Panc1 (cell line): ENCODE results near the gene PPIB. TPM values are rescaled to one million over a fixed set of nuclear protein-coding genes. Genes with fewer than 3 reads are reported as not detected.

ENCODE experiments used
- ATAC-seq: fragments of 200-7000 bp; cut with Tn5 transposase; 2 replicates; pipeline ENCODE4 v1.9.1; 2020; ENCODE audit warnings: mild to moderate bottlenecking, moderate library complexity
- BruUV-seq: library from RNA; stranded (reverse); fragments of 400-500 nt; replicated peaks from 2 replicates; lab custom pipeline; 2021; lab: Mats Ljungman, UMichigan
- CTCF ChIA-PET: fragments of 300-600 bp; sonication (Branson Sonifier 250); formaldehyde crosslinking; loops from one replicate; lab custom pipeline; 2022; ENCODE audit warnings: antibody characterized with exemption; lab: Charles Lee
- POLR2A ChIA-PET: fragments of 300-600 bp; sonication (Branson Sonifier 250); formaldehyde crosslinking; loops from one replicate; lab custom pipeline; 2022; ENCODE audit warnings: antibody characterized with exemption; lab: Charles Lee
- DNase-seq: peaks from one replicate; pipeline ENCODE4 v3.0.0-alpha.2; 2010; ENCODE audit warnings: low read depth, low spot score
- H3K27ac ChIP-seq: 2 replicates; pipeline ENCODE4 v1.5.1; 2011; ENCODE audit warnings: mild to moderate bottlenecking, low read length, inconsistent platforms
- H3K27me3 ChIP-seq: fragments of 200-500 bp; sonication (Bioruptor generic); 2 replicates; pipeline ENCODE4 v1.6.0; 2014; ENCODE audit warnings: low read length, inconsistent platforms; ENCODE audit not compliant: control insufficient read depth, insufficient read depth
- H3K36me3 ChIP-seq: fragments of 200-500 bp; sonication (Bioruptor generic); 2 replicates; pipeline ENCODE4 v1.5.1; 2014; ENCODE audit warnings: inconsistent platforms, mild to moderate bottlenecking, low read length, moderate library complexity; ENCODE audit not compliant: control insufficient read depth, insufficient read depth
- H3K4me1 ChIP-seq: 2 replicates; pipeline ENCODE4 v1.5.1; 2011; ENCODE audit warnings: inconsistent platforms, mild to moderate bottlenecking, low read length, moderate library complexity; ENCODE audit not compliant: control insufficient read depth, insufficient read depth
- H3K4me3 ChIP-seq, 2 experiments: 2 replicates each; pipeline ENCODE4 v1.5.1; 2011 to 2012; ENCODE audit warnings: low read depth in 2 of 2, low read length in 2 of 2, mild to moderate bottlenecking in 2 of 2, inconsistent platforms in 1 of 2, moderate library complexity in 1 of 2
- H3K9me3 ChIP-seq: fragments of 200-500 bp; sonication (Bioruptor generic); 2 replicates; pipeline ENCODE4 v1.5.1; 2014; ENCODE audit warnings: low read depth, mild to moderate bottlenecking, inconsistent platforms, low read length, moderate library complexity; ENCODE audit not compliant: control insufficient read depth, insufficient read depth
- POLR2AphosphoS5 ChIP-seq: IDR thresholded peaks from 2 replicates; pipeline ENCODE4 v1.6.1; 2012; ENCODE audit warnings: mild to moderate bottlenecking, low read depth, low read length, moderate library complexity
- REST ChIP-seq, 2 experiments: IDR thresholded peaks; 2 replicates each; pipeline ENCODE4 v1.6.1; 2011 to 2012; ENCODE audit warnings: low read depth in 2 of 2, control low read depth in 1 of 2, low read length in 1 of 2, mild to moderate bottlenecking in 1 of 2, moderate library complexity in 1 of 2; ENCODE audit not compliant: insufficient read depth in 1 of 2
- SIN3A ChIP-seq: IDR thresholded peaks from 2 replicates; pipeline ENCODE4 v1.6.1; 2012; ENCODE audit warnings: low read depth, mild to moderate bottlenecking, low read length, moderate library complexity, borderline replicate concordance; ENCODE audit not compliant: insufficient read depth
- TCF7L2 ChIP-seq: IDR thresholded peaks from 2 replicates; pipeline ENCODE4 v1.6.1; 2011; ENCODE audit warnings: mild to moderate bottlenecking, low read depth, low read length, inconsistent platforms
- in situ Hi-C: cut with HindIII; loops from 2 replicates; pipeline ENCODE4 v1.10.0; 2016; ENCODE audit warnings: low sequenced_read_pairs, low pct_unique_long_range_greater_than_20kb
- intact Hi-C: fragments of 100-400 bp; cut with micrococcal nuclease; formaldehyde crosslinking; loops from one replicate; pipeline ENCODE4 v1.10.0; 2022; ENCODE audit not compliant: unreplicated experiment
- total RNA-seq: library from RNA; stranded (reverse); gene quantifications from one replicate; pipeline ENCODE4 v1.2.1, GENCODE V29; 2021; ENCODE audit not compliant: unreplicated experiment
- TF ChIP-seq, protein P1 (sequence below): fragments of 450-650 bp; IDR thresholded peaks from 2 replicates; pipeline ENCODE4 v1.5.1; 2017; ENCODE audit warnings: mild to moderate bottlenecking

Gene PPIB
- total RNA-seq, 1 experiment from 2014 or later, result 407 TPM

DNA sequence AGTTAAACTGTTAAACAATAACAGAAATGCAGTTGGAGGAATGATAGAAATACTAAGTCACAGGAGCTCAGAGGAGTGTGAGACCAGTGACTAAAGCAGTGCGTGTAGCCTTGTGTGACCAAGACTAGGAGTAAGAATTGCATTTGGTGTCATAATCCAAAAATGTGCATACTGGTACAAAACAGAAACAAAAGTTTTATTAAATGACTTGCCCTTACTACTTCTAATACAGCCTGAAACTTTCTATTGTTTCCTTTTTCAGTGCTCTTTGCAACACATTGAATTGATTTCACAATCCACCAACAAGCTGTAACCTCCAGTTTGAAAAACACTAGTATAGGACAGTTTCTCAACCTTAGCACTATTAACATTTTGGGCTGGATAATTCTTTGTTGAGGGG, 49.9 kb downstream of the PPIB start:
- Histone ChIP-seq H3K27me3 (no peaks in the 10 kb centered on the region), H3K4me1 (no peaks in the 10 kb centered on the region), H3K36me3 (0 out of 2 replicates have a peak, but pooled peaks cover 7% of the 10 kb centered on the region), H3K4me3 (no peak overlapping the region), H3K9me3 (no peaks in the 10 kb centered on the region), H3K27ac (no peak overlapping the region)
- intact Hi-C loops (no loop called here), in situ Hi-C loops (no loop called here)
- ATAC-seq, result no peak
- BruUV-seq, result no TSS peak
- TF ChIP-seq REST (IDR thresholded peaks at IDR 0.05; ENCODE audit: insufficient read depth in 1 of 2, low read depth in 2 of 2, low read length in 1 of 2), result no peak
- ChIA-PET POLR2A (no interaction called here), CTCF (no interaction called here)
- no peak for DNase-seq

DNA sequence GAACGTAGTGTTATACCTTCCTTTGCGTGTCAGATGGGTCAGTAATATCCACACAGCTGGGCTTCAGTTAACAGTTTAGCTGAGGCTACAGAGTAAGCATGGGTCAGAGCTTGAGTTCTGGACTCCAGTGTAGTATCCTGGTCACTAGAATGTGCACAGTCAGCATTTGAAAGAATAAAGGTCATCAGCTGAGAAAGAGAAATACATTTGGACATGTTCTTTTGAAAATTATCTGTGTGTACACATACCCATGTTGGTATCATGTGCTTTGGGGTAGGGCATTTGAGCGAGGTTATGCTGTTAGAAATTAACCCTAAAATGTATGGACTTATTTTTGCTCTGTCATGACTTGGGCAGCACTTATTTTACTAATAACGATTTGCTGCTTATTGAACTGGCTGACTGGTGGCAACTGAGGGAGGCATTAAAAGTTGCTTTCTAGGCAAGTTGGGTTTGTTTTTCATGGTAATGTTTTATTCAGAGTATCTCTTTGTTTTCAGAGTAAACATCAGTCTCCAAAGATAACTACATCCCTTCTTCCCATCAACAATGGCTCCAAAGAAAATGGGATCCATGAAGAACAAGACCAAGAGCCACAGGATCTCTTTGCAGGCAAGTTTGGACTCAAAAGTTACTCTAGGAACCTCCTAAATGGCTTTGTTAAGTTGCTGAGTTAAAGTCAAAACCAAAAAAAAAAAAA, 50.6 kb downstream of the PPIB start:
- no peak for ATAC-seq
- DNase-seq, result no peak

More for the DNA sequence above, 50.6 kb downstream of the PPIB start:
- no peak overlapping the region for H3K27ac ChIP-seq
- BruUV-seq, result no TSS peak
- POLR2A ChIA-PET, result interaction anchor here (1.1 kb wide), 1 partner anchor 19 kb away, joined by 3 read pairs; no protein-coding TSS in a partner anchor
- H3K4me3 ChIP-seq, result no peak overlapping the region
- TF ChIP-seq, protein P1, sequence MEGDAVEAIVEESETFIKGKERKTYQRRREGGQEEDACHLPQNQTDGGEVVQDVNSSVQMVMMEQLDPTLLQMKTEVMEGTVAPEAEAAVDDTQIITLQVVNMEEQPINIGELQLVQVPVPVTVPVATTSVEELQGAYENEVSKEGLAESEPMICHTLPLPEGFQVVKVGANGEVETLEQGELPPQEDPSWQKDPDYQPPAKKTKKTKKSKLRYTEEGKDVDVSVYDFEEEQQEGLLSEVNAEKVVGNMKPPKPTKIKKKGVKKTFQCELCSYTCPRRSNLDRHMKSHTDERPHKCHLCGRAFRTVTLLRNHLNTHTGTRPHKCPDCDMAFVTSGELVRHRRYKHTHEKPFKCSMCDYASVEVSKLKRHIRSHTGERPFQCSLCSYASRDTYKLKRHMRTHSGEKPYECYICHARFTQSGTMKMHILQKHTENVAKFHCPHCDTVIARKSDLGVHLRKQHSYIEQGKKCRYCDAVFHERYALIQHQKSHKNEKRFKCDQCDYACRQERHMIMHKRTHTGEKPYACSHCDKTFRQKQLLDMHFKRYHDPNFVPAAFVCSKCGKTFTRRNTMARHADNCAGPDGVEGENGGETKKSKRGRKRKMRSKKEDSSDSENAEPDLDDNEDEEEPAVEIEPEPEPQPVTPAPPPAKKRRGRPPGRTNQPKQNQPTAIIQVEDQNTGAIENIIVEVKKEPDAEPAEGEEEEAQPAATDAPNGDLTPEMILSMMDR, result no peak
- TF ChIP-seq TCF7L2 (no peak), POLR2AphosphoS5 (no peak), SIN3A (no peak), REST (IDR thresholded peaks at IDR 0.05; ENCODE audit: insufficient read depth in 1 of 2, low read depth in 2 of 2, low read length in 1 of 2) (no peak)
- in situ Hi-C loops (no loop called here), intact Hi-C loops (no loop called here)
- 0 out of 2 replicates have a peak, but pooled peaks cover 7% of the 10 kb centered on the region for H3K36me3 ChIP-seq
- H3K27me3 ChIP-seq, result no peaks in the 10 kb centered on the region
- CTCF ChIA-PET, result no interaction called here
- no peaks in the 10 kb centered on the region for H3K4me1 ChIP-seq
- H3K9me3 ChIP-seq, result no peaks in the 10 kb centered on the region
